KOPT-K1 (cell line): ENCODE data around the gene MAP4K4.
A peak's percentile ranks its signal among the peaks of the same experiment; 100 is the strongest.

Experiments used
- H3K27ac ChIP-seq: fragments of 200-600 bp; sonication (generic); 2 replicates; pipeline ENCODE4 v1.5.1; 2016; ENCODE audit warnings: antibody characterized with exemption, mild to moderate bottlenecking, low read depth, low read length; ENCODE audit not compliant: poor library complexity, severe bottlenecking
- H3K36me3 ChIP-seq: fragments of 200-600 bp; sonication (generic); 2 replicates; pipeline ENCODE4 v1.5.1; 2017; ENCODE audit warnings: antibody characterized with exemption, mild to moderate bottlenecking, low read length, moderate library complexity; ENCODE audit not compliant: insufficient read depth
- H3K9me3 ChIP-seq: fragments of 200-600 bp; sonication (generic); 2 replicates; pipeline ENCODE4 v1.5.1; 2017; ENCODE audit warnings: antibody characterized with exemption, low read length, mild to moderate bottlenecking; ENCODE audit not compliant: insufficient read depth, poor library complexity, severe bottlenecking

Gene MAP4K4

GRCh38 chr2:101699755-101700461, 2.4 kb downstream of the MAP4K4 start:
- Histone ChIP-seq H3K9me3 (no peaks in the 10 kb centered on the region), H3K27ac (peak overlapping the region; percentile 70), H3K36me3 (peaks cover 24% of the 10 kb centered on the region)

- Histone ChIP-seq H3K9me3 (no peaks in the 10 kb centered on the region), H3K27ac (peak overlapping the region; percentile 26), H3K36me3 (peaks cover 28% of the 10 kb centered on the region)
Measured at GRCh38 chr2:101704046-101704466, 6.5 kb downstream of the MAP4K4 start.

- H3K9me3 ChIP-seq, result no peaks in the 10 kb centered on the region
- peaks cover 27% of the 10 kb centered on the region for H3K36me3 ChIP-seq
- H3K27ac ChIP-seq, result no peak overlapping the region
Measured at GRCh38 chr2:101704816-101705578, 7.5 kb downstream of the MAP4K4 start.

GRCh38 chr2:101706121-101706818, 8.8 kb downstream of the MAP4K4 start:
- Histone ChIP-seq H3K36me3 (peaks cover 22% of the 10 kb centered on the region), H3K27ac (no peak overlapping the region)

GRCh38 chr2:101706819-101707177, 9.3 kb downstream of the MAP4K4 start:
- no peak overlapping the region for H3K27ac ChIP-seq
- H3K36me3 ChIP-seq, result peaks cover 16% of the 10 kb centered on the region
- no peaks in the 10 kb centered on the region for H3K9me3 ChIP-seq

More at GRCh38 chr2:101706121-101706818, 8.8 kb downstream of the MAP4K4 start:
- no peaks in the 10 kb centered on the region for H3K9me3 ChIP-seq

GRCh38 chr2:101710036-101710435, 12.5 kb downstream of the MAP4K4 start:
- Histone ChIP-seq H3K36me3 (peaks cover 4% of the 10 kb centered on the region; the same call in 1 of the 2 replicates), H3K27ac (no peak overlapping the region), H3K9me3 (no peaks in the 10 kb centered on the region)

- Histone ChIP-seq H3K36me3 (peaks cover 4% of the 10 kb centered on the region; the same call in 1 of the 2 replicates), H3K9me3 (no peaks in the 10 kb centered on the region), H3K27ac (no peak overlapping the region)
Measured at GRCh38 chr2:101710471-101711318, 13.2 kb downstream of the MAP4K4 start.

- Histone ChIP-seq H3K27ac (no peak overlapping the region), H3K9me3 (no peaks in the 10 kb centered on the region), H3K36me3 (no peaks in the 10 kb centered on the region)
Measured at GRCh38 chr2:101714118-101714517, 16.6 kb downstream of the MAP4K4 start.

GRCh38 chr2:101717071-101717845, 19.8 kb downstream of the MAP4K4 start:
- peak overlapping the region; percentile 33 for H3K27ac ChIP-seq
- no peaks in the 10 kb centered on the region for H3K36me3 ChIP-seq
- H3K9me3 ChIP-seq, result no peaks in the 10 kb centered on the region

- Histone ChIP-seq H3K36me3 (no peaks in the 10 kb centered on the region), H3K27ac (peak overlapping the region; percentile 55), H3K9me3 (no peaks in the 10 kb centered on the region)
Measured at GRCh38 chr2:101718479-101718878, 21.0 kb downstream of the MAP4K4 start.

GRCh38 chr2:101718993-101719571, 21.6 kb downstream of the MAP4K4 start:
- Histone ChIP-seq H3K36me3 (no peaks in the 10 kb centered on the region), H3K9me3 (no peaks in the 10 kb centered on the region), H3K27ac (peak overlapping the region; percentile 55)

GRCh38 chr2:101720732-101721131, 23.2 kb downstream of the MAP4K4 start:
- H3K27ac ChIP-seq, result no peak overlapping the region
- H3K36me3 ChIP-seq, result no peaks in the 10 kb centered on the region
- no peaks in the 10 kb centered on the region for H3K9me3 ChIP-seq

GRCh38 chr2:101722864-101723263, 25.4 kb downstream of the MAP4K4 start:
- H3K27ac ChIP-seq, result no peak overlapping the region
- no peaks in the 10 kb centered on the region for H3K9me3 ChIP-seq
- H3K36me3 ChIP-seq, result no peaks in the 10 kb centered on the region
